Right kidney (tissue), 1 donor: ENCODE results near the gene FAM20C.
"Not testable (repeated sequence)": the region's sequence is repeated elsewhere in the genome, so short reads cannot be mapped to it uniquely, and the experiment has no call there.

Experiments used
- DNase-seq: peaks from one replicate; pipeline ENCODE4 v3.0.0-alpha.2; 2016

FAM20C gene

DNA sequence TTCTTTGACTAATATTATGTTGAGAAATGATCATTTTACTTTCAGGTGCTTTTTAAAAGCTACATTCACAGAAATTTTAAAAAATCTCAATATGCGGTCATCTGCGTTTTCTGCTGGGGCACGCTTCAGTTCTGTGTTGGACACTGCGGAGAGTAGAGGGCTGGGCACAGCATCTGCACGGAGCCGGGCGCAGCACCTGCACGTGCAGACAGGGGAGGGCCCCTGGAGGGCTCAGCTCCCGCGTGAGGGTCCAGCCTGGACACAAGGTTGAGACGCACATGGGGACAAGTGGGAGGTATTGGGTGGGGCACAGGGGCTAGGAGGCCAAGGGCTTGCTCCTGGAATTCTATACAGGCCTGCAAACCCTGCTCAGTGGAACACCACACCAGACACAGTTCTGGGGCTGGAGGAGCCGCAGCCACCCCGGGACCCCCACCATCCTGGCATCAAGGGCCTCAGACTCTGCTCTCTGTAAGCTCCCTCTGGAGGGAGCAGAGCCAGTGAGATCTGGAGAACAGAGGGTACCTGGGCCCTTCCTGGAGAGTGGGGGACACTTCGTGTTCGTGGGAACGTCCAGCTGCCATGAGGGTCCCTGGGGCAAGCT lies 20.4 kb upstream of the FAM20C start:
- no peak for DNase-seq

DNA sequence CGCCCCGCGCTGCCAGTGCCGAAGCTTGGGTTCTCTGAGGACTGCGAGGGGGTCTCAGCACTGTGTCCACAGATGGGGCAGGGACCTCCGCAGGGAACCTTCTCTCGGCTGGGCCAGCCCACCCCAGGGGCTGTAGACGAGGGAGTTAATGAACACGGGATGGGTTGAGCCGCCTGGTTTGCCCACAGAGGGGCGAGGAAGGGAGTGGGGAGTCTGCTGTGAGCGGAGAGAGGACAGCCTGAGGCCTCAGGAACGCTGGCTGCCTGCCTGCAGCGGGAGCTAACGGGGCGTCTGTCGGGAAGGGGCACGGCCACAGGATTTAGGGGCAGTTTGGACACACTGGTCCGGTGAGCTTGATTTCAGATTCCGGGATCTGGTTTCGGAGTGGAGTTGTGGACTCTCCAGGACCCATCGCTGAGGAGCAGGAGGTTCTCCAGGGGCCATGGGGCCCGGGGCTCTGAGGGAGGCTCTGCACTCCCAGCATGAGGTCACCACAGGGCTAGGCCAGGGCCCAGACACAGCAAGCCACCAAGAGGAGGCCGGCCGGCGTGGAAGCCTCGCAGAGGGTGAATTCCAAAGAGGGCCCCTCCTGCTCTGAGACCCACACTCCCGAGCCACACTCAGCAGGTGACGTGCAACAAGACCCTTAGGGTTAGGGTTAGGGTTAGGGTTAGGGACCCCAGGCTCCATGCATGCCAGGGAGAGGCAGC lies 19.0 kb upstream of the FAM20C start:
- DNase-seq: no peak

DNA sequence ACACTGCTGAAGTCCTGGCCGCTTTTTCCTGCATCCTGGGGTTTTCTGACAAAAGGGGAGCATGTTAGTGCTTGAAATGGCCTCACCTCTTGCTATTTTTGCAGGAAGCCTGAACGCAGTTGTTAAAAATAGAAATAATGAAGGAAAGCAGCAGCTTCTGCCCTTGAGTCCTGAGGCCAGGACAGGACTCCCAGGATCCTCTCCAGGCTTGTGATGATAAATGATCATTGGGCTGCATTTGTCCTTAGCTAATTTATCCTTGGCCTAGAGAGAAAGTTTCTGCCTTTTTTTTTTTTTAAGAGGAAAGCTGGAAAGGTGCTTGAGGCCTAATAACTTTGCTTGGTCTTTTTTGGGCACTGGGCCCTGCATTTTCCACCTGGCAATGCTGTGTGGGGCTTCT lies 17.7 kb upstream of the FAM20C start:
- DNase-seq: no peak

DNA sequence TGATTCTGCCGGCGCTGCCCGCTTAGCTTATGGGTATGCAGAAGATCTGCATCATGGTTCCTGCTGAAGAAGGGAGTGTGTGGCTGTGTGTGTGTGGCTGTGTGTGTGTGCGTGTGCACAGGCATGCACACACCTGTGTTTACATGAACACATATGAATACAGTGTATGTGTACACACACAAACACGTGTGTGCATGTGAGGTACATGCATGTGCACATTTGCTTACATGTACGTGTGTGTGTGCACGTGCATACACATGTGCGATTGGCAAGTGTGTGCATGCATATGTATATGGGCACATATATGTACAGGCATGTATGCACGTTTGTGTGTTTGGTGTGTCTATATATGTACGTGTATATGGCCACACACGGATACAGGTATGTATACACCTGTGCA lies 16.4 kb upstream of the FAM20C start:
- no peak for DNase-seq

DNA sequence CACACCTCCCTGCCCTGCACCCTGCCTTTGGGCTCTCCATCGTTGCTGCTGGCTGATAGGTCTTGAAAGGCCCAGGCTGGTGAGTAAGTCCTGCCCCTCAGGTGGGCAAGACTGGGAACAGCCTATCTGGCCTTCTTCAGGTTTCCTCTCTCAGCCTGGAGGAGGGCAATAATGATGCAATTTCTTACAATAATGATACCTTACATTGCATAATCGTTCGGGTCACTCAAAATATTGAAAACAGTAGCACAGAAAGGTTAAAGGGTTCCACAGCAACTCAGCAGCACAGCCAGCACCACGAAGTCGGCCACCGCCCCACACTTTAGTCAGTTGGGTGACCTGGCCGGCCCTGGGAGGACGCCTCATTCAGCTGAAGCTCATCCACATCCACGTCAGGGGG lies 16.0 kb upstream of the FAM20C start:
- DNase-seq: no peak

GRCh38 chr7:176786-177459 lies 15.4 kb upstream of the FAM20C start:
- DNase-seq: no peak

DNA sequence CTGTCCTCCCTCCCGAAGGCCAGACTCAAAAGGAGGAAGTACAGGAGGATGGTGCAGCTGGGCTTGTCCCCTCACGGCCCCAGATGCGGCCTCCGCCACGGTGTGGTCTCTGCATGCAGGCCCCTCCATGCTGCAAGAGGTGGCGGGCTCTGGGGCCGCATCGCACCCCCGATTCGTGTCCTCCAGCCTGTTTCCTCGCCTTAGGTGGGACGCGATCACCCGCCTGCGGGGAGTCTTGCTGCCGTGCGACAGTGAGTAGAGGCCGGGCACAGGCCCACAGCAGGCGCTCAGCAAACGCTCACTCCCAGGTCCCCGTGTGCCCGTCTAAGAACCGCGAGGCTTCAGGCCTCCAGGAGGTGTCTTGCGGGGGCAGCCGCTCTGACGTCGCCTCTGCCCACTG lies 13.9 kb upstream of the FAM20C start:
- DNase-seq: no peak

- no peak for DNase-seq
These were observed 13.1 kb upstream of the FAM20C start for GRCh38 chr7:179209-179681.

DNA sequence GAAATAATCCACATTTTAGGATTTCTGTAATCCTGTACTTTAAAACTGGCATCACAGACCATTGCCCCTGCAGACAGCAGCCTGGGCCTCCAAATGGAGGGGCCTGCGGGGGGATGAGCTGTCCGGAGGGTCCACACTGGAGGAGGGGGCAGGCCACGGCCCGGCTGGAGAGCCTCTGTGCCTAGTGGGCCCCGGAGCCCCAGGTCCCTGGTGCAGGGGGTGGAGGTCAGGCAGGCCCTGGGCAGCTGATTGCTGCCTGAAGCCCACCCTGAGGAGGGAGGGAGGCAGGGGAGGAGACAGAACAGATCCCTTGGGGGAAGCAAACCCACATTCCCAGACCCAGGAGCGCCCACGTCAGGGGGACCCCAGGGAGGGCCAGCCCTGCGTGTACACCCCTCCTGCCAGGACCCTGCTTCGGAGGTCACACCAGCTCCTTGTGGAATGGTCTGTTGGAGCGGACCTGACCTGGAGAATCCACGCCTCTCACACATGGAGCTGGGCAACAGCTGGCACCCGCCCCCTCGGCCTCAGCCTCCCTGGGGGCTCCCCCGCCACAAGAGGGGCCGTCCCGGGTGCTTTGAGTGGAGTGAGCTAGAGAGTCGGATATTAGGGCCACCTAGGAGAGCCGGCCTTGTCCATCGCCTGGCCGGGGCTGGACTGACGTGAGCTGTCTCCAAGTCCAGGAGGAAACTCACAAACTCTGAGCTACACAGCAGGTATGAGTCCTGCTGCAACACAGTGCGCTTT lies 12.2 kb upstream of the FAM20C start:
- no peak for DNase-seq

DNA sequence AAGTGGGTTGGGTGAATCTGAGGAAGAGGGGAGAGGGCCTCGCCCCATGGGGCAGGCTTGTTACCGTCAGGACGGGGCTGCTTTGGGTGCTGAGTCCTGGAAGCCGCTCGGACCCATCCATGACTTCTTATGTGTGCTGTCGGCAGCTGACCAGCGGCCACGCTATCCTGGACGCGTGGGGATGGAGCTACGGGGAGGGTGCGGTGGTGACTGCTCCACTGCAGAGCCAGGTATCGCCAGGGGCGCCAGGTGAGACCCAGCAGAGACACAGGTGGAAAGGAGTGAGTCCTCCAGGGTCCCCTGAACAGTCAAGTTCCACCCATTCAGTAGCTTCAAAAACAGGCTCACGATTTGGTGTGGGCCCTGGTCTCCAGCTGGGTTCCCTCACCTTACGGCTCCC lies 10.6 kb upstream of the FAM20C start:
- no peak for DNase-seq

DNA sequence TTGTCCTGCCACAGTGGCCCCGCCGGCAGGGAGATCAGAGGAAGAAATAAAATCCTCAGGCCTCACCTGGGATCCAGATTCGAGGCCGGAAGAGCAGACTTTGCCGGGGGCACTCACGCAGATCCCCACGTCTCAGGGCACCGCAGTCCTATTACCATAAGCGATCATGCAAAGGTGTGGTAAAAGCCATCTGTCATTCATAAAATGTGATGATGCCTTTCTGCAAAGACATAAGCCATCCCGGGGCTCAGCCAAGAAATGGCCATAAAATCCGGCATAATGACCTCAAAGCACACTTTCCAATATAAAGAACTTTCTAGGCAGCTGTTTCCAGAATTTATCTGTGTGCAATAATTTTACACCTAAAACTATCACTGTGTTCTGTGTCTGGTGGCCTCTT lies 9.9 kb upstream of the FAM20C start:
- not testable (repeated sequence) for DNase-seq

- no peak for DNase-seq
These were observed 8.7 kb upstream of the FAM20C start for GRCh38 chr7:183496-184292.

DNA sequence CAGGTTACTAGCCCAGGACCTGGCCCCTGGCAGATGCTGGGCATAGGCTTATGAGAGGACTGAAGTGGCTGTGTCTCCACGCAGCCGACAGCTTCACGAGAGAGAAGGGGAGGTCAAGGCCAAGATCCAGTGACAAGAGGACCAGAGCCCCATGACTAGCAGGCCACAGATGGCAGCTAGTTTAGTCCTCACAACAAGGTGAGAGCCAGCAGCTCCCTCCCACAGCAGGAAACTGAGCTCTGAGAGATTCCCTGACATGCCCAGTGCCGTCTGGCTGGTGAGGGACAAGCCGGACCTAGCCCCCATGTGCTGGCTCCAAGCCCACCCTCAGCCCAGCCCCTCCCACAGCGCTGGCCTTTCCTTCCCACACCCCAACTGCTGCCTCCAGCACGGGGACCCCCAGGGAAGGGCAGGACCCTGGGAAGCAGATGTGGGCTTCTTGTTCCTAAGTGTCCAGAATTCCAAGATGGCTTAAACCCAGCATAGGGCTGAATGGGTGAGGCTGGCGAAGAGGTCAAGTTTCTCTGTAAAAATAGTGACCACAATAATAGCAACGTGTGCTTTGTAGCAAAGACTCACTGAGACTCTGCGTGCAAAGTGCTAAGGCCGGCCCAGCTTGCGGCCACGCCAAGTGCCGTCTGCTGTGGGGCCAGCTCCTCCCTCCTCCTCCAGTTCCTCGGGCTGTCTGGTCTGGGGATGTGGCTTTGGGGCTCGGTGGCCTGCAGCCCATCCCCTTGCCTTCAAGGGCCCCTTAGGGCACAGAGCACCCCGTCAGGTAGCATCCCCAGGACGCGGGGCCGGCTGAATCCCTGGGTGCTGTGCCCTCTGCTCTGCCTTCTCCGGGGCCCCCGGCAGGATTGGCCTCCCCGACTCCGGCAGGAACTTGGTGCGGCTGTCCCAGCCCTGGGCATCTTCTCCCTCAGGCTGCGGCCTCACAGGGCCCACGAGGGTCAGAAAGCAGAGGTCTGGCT lies 7.8 kb upstream of the FAM20C start:
- no peak for DNase-seq

DNA sequence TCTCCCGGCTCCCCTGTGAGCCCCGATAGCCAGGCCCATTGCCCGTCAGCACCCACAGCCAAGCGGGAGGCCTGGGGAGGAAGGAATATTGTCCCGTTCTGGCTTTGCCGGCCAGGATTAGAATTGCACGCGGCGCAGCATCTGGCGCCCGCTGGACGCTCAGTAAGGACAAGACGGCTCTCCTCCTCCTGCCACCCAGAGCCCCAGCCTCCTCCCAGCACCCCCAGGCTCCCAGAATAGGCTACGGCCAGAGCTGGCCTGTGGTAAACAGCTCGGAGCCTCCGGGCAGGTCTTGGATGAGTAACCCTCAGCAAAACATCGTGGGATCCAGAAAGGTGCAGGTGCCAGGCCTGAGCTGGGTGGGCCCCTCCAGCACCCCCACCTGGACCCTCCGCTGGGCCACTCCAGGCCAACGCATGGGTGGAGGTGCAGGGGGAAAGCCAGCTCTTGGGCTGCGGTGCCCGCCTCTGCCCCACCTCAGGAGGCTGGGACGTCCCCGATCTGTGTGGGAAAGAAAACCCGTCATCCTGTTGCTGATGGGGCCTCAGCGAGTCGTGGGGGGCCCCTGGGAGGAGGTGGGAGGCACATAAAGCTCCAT lies 5.8 kb upstream of the FAM20C start:
- no peak for DNase-seq

- DNase-seq: no peak
These were observed 5.0 kb upstream of the FAM20C start for GRCh38 chr7:187227-187927.

DNA sequence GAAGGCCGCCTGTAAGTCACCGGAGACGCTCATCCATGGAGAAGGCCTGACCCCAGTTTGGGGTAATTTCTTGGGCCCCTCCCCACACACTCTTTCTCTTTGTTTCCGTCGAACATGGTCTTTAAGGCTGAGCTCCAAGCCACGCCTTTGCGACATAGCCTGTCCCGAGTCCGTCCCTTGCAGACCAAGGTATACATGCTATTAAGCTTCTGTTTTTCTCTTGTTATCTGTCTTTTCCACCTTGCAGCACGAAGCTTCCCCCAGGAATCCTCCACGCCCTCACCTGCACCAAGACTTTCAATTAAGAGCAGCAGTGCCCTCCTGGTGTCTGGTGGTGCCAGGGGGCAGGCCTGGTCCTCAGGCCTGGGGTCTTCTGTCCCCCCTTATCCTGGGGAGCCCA lies 4.2 kb upstream of the FAM20C start:
- no peak for DNase-seq

- DNase-seq: no peak
These were observed 3.5 kb upstream of the FAM20C start for GRCh38 chr7:188727-189500.

GRCh38 chr7:189719-190118 lies 2.7 kb upstream of the FAM20C start:
- no peak for DNase-seq

GRCh38 chr7:190196-190595 lies 2.2 kb upstream of the FAM20C start:
- DNase-seq: no peak
